OCI-LY1 (cell line): ENCODE data around the gene WIZ.

Experiments
- EZH2 ChIP-seq: fragments of 200-600 bp; sonication (generic), shearing (Covaris generic); IDR thresholded peaks from 2 replicates; pipeline ENCODE4 v1.8.0; 2017; ENCODE audit warnings: borderline replicate concordance, mixed run types, mild to moderate bottlenecking, antibody characterized with exemption, low read length, moderate library complexity, mixed read lengths
- TF ChIP-seq, protein P1 (sequence below): fragments of 200-600 bp; sonication (generic), shearing (Covaris generic); IDR thresholded peaks from 2 replicates; pipeline ENCODE4 v1.5.1; 2017; ENCODE audit warnings: mild to moderate bottlenecking, antibody characterized with exemption, low read length, moderate library complexity, mixed read lengths

DNA sequence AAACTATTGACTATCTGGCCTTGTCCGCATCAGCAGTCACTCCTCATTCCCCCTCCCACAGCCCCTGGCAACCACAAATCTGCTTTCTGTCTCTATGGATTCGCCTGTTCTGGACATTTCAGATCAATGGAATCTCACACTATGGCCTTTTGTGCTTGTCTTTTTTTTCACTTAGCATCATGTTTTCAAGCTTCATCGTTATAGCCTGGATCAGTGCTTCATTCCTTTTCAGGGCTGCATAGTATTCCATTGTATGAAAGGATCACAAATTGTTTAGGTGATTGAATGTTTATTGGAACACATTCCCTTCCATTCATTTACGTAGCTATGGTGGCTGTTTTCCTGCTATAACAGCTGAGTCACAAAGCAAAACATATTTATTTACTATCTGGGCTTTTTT is 37.3 kb upstream of the WIZ start:
- TF ChIP-seq, protein P1, sequence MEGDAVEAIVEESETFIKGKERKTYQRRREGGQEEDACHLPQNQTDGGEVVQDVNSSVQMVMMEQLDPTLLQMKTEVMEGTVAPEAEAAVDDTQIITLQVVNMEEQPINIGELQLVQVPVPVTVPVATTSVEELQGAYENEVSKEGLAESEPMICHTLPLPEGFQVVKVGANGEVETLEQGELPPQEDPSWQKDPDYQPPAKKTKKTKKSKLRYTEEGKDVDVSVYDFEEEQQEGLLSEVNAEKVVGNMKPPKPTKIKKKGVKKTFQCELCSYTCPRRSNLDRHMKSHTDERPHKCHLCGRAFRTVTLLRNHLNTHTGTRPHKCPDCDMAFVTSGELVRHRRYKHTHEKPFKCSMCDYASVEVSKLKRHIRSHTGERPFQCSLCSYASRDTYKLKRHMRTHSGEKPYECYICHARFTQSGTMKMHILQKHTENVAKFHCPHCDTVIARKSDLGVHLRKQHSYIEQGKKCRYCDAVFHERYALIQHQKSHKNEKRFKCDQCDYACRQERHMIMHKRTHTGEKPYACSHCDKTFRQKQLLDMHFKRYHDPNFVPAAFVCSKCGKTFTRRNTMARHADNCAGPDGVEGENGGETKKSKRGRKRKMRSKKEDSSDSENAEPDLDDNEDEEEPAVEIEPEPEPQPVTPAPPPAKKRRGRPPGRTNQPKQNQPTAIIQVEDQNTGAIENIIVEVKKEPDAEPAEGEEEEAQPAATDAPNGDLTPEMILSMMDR, result no peak
- TF ChIP-seq EZH2, result no peak
